ENCODE results near the gene CFAP65. TPM values are rescaled to one million over a fixed set of nuclear protein-coding genes. Genes with fewer than 3 reads are reported as not detected.

The CFAP65 gene
- total RNA-seq, 1 donor from 2014 or later, result not detected

- no peak for DNase-seq
Observed at GRCh38 chr2:219030177-219030940, 11.0 kb downstream of the CFAP65 start.

- DNase-seq, result peak; percentile 90
Observed at GRCh38 chr2:219029829-219030165, 11.5 kb downstream of the CFAP65 start.

- no peak for DNase-seq
Observed at GRCh38 chr2:219028996-219029828, 12.1 kb downstream of the CFAP65 start.

- no peak for DNase-seq
Observed at GRCh38 chr2:219028141-219028540, 13.2 kb downstream of the CFAP65 start.

- DNase-seq, result no peak
Observed at GRCh38 chr2:219027511-219028055, 13.7 kb downstream of the CFAP65 start.

- no peak for DNase-seq
Observed at GRCh38 chr2:219026946-219027345, 14.4 kb downstream of the CFAP65 start.

- no peak for DNase-seq
Observed at GRCh38 chr2:219025637-219026585, 15.4 kb downstream of the CFAP65 start.

- no peak for DNase-seq
Observed at GRCh38 chr2:219024059-219024458, 17.3 kb downstream of the CFAP65 start.

- no peak for DNase-seq
Observed at GRCh38 chr2:219023045-219023605, 18.2 kb downstream of the CFAP65 start.

- DNase-seq, result no peak
Observed at GRCh38 chr2:219022616-219023015, 18.7 kb downstream of the CFAP65 start.

- no peak for DNase-seq
Observed at GRCh38 chr2:219022041-219022440, 19.3 kb downstream of the CFAP65 start.

GRCh38 chr2:219021591-219021990, 19.7 kb downstream of the CFAP65 start:
- no peak for DNase-seq

GRCh38 chr2:219020604-219021365, 20.5 kb downstream of the CFAP65 start:
- DNase-seq, result no peak

GRCh38 chr2:219019436-219019835, 21.9 kb downstream of the CFAP65 start:
- DNase-seq, result no peak

- DNase-seq, result no peak
Observed at GRCh38 chr2:219018726-219019125, 22.6 kb downstream of the CFAP65 start.

GRCh38 chr2:219018286-219018685, 23.0 kb downstream of the CFAP65 start:
- DNase-seq, result no peak

GRCh38 chr2:219017201-219017931, 23.9 kb downstream of the CFAP65 start:
- no peak for DNase-seq

GRCh38 chr2:219016721-219017120, 24.6 kb downstream of the CFAP65 start:
- no peak for DNase-seq

GRCh38 chr2:219010873-219011272, 30.4 kb downstream of the CFAP65 start:
- DNase-seq, result no peak

GRCh38 chr2:219010162-219010756, 31.1 kb downstream of the CFAP65 start:
- DNase-seq, result peak; percentile 29
